Astrocyte (in vitro differentiated cells and primary cell): ENCODE results near the gene ZBTB7C.

Experiments used
- CTCF ChIP-seq: IDR thresholded peaks from 2 replicates; pipeline ENCODE4 v1.5.1; 2011; ENCODE audit warnings: low read depth, mild to moderate bottlenecking, inconsistent platforms, low read length, moderate library complexity; ENCODE audit not compliant: insufficient read depth
- EZH2 ChIP-seq: IDR thresholded peaks from 2 replicates; pipeline ENCODE4 v1.6.1; 2012; ENCODE audit warnings: mild to moderate bottlenecking, low read length, inconsistent platforms; ENCODE audit not compliant: insufficient read depth

- TF ChIP-seq CTCF (no peak), EZH2 (no peak)
Measured at GRCh38 chr18:48140731-48141130, 268.5 kb downstream of the ZBTB7C start.
